T1000 (cell line): Measurements from ENCODE around the gene ZBTB8OS.
"Not testable (repeated sequence)": the region's sequence is repeated elsewhere in the genome, so short reads cannot be mapped to it uniquely, and the experiment has no call there.

ENCODE experiments used
- DNase-seq: peaks from one replicate; lab custom pipeline; 2025; ENCODE audit warnings: mixed read lengths; lab: John Stamatoyannopoulos, UW

Gene ZBTB8OS

DNA sequence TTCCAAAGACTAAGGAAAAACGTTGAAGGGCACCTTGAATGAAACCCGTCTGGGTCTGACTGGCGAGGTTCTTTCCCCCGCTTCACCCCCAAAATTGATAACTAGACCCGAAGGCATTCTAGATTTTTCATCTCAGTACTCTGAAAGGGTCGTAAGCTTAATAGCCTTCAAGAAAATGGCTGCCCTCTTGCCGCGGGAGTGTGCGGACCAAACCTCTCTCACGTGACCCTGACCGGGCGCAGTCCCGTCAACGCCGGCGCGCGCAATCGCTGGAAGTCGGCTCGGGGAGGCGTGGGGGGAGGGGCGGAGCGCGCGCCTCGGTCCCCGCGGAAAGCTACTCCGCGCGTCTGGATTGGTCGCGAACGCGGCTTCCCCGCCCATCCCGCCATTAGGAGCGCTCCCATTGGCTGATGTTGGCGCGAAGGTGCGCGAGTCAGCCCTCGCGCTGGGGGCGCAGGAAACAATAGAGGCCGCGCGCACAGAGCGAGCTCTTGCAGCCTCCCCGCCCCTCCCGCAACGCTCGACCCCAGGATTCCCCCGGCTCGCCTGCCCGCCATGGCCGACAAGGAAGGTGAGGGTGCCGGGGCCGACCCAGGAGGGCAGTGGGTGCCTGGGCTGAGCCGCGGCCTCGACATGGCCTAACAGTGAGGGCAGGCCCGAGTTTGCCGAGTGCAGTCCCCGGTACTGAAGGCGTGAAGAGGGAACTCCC, 556 bp upstream of the ZBTB8OS start, which contains the start of gene RBBP4:
TSS of gene RBBP4 (plus strand) at position 457 of the 709 bp plus-strand sequence. CDS start at position 556, 99 bp downstream.
- DNase-seq, result peak; percentile 97

DNA sequence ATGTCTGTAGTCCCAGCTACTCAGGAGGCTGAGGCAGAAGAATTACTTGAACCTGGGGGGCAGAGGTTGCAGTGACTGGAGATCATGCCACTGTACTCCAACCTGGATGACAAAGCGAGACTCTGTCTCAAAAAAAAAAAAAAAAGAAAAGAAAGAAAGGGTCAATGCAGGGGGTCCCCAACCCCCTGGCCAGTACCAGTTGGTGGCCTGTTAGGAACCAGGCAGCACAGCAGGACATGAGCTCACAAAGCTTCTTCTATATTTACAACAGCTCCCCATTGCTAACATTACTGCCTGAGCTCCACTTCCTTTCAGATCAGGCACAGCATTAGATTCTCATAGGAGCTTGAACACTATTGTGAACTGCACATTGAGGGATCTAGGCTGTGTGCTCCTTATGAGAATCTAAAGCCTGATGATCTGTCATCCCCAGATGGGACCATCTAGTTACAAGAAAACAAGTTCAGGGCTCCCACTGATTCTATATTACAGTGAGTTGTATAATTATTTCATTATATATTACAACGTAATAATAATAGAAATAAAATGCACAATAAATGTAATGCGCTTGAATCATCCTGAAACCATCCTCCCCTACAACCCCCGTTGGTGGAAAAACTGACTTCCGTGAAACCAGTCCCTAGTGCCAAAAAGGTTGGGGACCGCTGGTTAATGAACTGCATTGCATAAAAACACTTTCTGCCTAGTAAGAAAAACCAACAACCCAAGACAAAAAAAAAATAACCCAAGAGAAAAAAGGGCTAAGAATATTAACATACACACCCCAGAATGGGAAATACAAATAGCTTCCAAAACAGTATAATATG, 2.8 kb downstream of the ZBTB8OS start:
- DNase-seq, result no peak

DNA sequence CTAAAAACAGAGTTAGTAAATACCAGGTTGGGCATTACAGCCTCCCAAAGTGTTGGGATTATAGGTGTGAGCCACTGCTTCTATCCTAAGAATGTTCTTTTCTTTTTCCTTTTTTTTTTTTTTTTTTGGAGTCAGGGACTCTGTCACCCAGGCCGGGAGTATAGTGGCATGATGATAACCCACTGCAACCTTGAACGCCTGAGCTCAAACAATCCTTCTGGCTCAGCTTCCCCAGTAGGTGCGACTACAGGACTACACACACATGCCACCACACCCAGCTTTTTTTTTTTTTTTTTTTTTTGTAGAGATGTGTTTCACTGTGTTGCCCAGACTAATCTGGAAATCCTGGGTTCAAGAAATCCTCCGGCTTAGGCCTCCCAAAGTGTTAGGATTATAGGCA, 5.9 kb downstream of the ZBTB8OS start:
- DNase-seq, result no peak

DNA sequence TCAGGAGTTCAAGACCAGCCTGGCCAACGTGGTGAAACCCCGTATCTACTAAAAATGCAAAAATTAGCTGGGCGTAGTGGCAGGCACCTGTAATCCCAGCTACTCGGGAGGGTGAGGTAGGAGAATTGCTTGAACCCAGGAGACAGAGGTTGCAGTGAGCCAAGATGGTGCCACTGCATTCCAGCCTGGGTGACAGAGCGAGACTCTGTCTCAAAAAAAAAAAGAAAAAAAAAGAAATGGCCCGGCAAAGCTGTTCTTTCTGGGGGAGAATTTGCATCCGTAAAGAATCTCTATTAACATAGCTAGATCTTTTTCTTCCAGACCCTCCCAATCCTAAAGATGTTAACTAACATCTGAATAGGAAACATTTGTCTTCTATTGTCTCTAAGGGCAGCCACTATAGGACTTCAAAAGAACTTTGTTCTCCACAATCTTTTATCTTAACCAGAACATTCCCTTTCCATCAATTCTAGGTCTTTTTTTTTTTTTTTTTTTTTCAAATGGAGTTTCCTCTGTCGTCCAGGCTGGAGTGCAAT, 8.0 kb downstream of the ZBTB8OS start:
- not testable (repeated sequence) for DNase-seq

DNA sequence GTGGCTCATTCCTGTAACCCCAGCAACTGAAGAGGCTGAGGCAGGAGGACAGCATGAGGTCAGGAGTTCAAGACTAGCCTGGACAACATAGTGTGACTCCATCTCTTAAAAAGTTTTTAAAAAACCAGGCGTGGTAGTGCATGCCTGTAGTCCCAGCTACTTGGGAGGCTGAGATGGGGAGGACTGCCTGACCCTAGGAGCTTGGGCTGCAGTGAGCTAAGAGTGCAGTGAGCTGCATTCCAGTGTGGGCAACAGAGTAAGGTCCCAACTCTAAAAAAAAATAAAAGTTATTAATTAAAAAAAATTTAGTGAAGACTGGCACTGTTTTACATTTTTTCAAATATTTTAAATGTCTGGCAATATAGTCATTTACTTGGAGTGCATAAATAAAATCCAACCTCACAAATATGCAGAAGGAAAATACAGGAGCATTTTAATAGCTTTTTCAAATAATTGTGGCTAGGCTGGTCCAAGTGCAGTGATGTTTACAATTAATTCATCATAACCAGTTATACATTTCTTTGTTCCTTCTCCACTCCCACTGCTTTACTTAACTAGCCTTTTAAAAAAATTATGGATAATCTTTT, 10.8 kb downstream of the ZBTB8OS start:
- DNase-seq, result no peak

DNA sequence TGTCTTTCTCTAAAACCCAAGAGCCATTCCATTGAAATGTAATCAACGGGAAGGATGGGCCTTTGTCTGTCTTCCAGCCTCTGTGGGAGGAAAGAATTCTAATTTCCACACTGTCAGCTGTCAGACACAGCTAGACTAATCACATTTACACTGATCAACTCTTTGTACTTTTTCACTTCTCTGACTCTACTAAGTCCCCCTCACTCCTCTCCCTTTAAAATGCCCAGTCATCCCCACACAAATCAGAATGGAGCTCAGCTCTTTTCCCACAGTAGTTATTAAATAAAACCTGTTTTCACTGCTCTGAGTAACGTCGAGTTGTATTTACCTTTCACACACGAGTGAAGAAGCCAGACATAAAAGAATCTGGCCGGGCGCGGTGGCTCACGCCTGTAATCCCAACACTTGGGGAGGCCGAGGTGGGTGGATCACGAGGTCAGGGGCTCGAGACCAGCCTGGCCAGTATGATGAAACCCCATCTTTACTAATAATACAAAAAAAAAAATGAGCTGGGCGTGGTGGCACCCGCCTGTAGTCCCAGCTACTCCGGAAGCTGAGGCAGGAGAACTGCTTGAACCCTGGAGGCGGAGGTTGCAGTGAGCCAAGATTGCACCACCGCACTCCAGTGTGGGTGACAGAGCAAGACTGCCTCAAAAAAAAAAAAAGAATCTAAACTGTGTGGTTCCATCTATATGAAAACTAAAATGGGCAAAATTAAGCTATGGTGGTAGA, 13.3 kb downstream of the ZBTB8OS start:
- no peak for DNase-seq

DNA sequence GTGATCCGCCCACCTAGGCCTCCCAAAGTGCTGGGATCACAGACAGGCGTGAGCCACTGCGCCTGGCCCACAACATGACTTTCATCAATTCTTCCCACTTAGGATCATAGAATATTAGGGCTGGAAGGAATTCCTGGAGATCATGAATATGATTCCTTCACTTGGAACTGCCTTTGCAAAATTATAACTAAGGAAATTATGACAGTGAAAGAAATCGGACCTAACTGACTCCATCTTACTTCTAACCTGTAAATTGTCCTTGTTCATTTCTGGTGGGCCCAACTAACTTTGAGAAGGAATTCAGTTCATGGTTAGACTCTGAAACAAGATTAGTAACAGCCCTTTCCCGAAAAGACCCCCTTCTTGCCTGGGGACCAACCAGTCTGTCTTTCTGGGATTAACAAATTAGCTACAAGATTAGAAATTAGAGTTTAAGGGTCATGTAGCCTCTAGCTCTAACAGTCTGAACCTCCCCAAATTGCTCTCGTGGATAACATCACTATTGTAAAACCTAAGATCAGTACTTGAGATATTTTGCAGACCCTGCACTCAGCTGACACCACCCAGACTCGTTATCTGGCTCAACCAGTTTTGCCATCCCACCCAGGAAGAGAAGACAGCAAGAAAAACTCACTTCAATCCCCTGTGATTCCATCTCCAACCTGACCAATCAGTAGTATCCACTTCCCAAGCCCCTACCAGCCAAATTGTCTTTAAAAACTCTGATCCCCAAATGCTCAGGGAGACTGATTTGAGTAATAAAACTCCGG, 14.7 kb downstream of the ZBTB8OS start:
- no peak for DNase-seq

DNA sequence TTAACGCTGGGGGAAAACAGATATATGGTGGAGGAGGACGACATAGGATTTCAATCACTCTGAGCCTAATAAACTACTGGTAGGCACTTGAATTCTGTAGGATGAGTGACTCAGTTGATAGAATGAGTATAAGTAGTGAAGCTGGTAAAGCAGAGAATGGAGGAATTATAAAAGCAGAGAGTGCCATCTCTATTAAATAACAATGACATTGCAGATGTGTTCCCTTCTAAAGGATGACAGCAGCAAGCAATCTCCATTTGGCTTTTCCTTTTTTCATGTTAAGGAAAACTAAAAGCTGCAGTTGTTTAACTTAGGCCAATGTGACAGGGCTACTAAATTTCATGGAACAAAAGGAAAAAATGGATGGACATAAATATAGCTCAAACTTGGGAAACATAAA, 17.5 kb downstream of the ZBTB8OS start:
- no peak for DNase-seq

DNA sequence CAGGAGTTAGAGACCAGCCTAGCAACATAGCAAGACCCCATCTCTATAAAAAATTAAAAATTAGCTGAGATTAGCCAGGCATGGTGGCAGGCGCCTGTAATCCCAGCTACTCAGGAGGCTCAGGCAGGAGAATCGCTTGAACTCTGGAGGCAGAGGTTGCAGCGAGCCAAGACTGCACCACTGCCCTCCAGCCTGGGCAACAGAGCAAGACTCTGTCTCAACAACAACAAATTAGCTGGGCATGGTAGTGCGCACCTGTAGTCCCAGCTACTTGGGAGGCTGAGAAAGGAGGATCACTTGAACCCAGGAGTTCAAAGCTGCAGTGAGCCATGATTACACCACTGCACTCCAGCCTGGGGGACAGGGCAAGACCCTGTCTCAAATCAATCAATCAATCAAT, 20.2 kb downstream of the ZBTB8OS start:
- DNase-seq, result not testable (repeated sequence)

DNA sequence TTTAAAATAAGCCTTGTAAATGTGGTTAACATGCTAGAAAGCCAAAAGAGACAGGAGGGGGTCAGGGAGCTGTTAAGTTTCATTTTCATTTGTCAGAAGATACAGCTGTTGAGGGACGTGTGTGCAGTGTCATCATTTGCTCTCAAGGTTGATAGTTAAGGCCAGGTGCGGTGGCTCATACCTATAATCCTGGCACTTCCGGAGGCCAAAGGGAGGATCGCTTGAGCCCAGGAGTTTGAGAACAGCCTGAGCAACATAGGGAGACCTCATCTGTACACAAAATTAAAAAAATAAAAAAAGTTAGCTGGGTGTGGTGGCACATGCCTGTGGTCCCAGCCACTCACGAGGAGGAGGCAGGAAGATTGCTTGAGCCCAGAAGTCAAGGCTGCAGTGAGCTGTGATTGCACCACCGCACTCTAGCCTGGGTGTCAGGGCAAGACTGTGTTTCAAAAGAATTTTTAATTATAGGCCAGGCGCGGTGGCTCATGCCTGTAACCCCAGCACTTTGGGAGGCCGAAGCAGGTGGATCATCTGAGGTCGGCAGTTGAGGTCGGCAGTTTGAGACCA, 22.7 kb downstream of the ZBTB8OS start:
- DNase-seq, result no peak

DNA sequence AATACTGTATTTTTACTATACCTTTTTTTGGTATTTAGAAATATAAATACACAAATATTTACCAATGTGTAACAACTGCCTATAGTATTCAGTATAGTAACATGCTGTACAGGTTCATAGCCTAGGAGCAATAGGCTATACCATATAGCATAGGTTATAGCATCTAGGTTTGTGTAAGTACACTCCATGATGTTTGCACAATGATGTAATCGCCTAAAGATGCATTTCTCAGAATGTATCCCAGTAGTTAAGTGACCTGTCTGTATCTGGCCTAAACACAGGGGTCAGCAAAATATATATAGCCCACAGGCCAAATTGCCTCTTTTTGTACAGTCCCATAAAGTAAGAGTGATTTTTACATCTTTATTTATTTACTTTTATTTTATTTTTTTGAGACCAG, 24.2 kb downstream of the ZBTB8OS start:
- DNase-seq, result no peak

DNA sequence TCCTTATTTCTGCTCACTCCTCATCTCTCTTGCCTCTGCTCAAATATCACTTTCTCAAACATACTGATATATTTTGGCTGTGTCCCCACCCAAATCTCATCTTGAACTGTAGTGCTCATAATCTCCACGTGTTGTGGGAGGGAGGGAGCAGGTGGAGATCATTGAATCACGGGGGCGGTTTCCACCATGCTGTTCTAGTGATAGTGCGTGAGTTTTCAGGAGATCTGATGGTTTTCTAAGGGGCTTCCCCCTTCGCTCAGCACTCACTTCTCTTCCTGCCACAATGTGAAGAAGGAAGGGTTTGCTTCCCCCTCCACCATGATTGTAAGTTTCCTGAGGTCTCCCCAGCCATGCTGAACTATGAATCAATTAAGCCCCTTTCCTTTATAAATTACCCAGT, 26.6 kb downstream of the ZBTB8OS start:
- no peak for DNase-seq

DNA sequence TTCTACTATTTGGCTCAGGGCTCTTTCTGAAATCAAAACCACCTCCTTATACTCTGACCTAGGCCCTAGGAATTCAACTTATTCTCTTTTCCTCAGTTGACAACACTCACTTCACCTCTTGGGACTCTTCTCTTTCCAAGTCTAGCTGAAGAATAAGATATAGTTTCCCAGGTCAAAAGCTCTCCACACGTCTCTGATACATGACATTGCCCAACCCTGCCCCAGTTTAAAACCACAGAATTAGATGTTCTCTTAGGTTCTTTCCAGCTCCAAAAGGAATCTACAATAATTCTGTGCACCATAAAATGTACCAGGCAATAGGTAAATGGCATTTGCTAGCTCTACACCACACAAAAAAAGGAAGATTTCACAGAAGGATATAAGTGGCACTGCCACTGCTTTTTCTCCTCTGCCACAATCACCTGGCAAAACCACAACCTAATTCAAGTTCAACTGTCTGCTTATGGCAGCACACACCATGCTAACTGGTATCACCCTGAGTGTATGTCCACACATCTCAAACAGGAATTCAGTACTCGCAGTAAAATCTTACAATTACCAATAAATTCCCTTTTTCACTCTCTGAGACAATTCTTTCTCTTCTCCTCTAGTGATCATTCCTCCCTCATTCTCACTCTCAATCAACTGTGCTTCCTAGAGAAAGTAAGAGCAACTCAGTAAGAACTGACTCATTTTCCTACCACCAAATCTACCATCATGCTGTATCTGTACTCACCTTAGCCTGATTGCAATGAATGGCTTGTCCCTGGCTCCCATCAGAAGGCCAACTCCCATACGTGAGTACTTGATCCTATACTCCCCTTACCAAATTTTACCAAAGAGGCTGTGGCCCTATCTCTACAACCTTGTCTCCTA, 27.3 kb downstream of the ZBTB8OS start:
- no peak for DNase-seq

DNA sequence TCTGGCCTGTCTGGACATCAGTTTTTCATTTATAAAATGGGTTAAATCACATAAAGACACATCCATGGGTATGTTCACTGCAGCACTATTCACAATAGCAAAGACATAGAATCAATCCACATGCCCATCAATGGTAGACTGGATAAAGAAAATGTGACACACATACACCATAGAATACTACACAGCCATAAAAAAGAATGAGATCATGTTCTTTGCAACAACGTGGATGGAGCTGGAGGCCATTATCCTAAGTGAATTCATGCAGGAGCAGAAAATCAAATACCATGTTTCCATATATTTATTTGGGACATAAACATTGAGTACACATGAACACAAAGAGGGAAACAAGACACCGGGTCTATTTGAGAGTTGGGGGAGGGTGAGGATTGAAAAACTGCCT, 28.1 kb downstream of the ZBTB8OS start:
- DNase-seq, result no peak

DNA sequence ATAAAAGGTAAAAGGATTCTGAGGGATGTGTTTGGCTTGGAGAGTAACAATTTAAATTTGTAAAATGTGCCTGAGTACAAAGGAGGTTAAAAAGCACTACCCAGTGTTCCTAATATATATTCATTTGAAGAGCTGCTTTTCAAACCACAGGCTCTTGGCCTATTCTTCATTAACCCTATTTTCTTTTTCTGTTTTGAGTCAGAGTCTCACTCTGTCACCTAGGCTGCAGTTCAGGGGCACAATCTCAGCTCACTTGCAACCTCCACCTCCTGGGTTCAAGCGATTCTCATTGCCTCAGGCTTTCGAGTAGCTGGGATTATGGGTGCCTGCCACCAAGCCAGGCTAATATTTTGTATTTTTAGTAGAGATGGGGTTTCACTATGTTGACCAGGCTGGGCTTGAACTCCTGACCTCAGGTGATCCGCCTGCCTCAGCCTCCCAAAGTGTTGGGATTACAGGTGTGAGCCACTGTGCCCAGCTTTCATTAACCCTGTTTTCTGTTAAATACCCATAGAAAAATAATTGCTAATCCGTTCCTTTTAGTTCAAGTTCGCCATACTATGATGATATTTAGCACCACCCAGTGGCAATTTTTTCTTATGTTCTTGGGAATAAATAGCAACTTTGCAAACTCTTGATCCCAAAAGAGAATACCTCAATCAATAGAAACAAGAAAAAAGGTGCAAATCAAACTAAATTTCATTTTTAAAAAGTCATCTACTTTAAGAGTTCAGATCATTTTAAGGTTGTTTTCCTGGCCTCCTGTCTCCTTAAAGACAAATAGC, 30.5 kb downstream of the ZBTB8OS start:
- DNase-seq, result no peak

DNA sequence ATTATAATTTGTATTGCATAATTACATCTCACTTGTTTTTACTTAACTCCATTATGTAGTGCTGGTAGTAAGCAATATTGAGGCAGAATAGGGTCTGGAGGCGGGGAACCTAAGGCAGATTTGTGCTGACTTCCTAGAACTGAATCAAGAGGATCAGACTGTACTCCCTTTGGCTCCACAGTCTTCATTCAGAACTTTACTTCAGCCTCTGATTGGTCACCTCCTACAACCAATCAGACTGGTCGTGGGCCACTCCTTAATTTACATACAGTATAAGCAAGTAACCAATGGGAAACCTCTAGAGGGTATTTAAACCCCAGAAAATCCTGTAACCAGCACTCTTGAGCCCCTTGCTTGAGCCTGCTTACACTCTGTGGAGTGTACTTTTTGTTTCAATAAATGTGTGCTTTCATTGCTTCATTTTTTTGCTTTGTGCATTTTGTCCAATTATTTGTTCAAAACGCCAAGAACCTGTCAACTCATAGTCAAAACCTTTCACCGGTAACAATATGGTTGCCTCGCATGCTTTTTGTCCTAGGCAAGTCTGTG, 31.6 kb downstream of the ZBTB8OS start:
- DNase-seq, result no peak

DNA sequence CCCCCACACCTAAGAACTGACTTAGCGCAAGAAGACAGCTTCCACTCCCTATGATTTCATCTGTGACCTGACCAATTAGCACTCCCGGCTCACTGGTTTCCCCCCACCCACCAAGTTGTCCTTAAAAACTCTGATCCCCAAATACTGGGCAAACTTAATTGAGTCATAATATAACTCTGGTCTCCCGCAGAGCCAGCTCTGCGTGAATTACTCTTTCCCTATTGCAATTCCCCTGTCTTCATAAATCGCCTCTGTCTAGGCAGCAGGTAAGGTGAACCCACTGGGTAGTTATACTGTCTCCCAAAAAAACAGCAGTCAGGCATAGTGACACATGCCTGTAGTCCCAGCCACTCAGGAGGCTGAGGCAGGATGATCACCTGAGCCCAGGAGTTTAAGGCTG, 36.9 kb downstream of the ZBTB8OS start:
- DNase-seq, result no peak

DNA sequence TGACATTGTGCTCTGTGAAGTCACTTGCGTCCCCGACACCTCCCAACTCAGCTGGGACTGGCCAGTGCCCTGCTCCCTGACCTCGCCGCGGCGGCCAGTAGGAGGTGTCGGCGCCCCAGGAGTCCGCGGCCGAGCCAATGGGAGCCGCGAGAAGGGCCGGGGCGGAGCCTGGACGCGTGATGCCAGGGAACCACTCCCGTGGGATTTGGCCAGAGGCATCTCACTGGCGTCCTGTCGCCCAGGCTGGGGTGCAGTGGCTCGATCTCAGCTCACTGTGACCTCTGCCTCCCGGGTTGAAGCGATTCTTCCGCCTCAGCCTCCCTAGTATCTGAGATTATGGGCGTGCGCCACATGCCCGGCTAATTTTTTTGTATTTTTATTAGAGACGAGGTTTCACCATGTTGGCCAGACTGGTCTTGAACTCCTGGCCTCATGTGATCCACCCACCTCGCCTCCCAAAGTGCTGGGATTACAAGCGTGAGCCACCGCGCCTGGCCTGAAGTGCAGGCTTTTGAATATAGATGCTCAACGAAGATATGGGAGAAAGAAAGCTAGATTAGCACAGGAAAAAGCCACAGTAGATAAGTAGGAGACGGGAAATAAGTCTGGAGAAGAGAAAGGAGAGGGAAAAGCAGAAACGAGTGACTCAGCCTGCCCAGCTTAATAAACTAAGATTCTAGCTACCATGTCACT, 38.0 kb downstream of the ZBTB8OS start:
- peak; percentile 84 for DNase-seq
